Measurements from ENCODE around the gene OR8H2.
"Not testable (repeated sequence)": the region's sequence is repeated elsewhere in the genome, so short reads cannot be mapped to it uniquely, and the experiment has no call there.

Gene OR8H2, protein sequence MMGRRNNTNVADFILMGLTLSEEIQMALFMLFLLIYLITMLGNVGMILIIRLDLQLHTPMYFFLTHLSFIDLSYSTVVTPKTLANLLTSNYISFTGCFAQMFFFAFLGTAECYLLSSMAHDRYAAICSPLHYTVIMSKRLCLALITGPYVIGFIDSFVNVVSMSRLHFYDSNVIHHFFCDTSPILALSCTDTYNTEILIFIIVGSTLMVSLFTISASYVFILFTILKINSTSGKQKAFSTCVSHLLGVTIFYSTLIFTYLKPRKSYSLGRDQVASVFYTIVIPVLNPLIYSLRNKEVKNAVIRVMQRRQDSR

DNA sequence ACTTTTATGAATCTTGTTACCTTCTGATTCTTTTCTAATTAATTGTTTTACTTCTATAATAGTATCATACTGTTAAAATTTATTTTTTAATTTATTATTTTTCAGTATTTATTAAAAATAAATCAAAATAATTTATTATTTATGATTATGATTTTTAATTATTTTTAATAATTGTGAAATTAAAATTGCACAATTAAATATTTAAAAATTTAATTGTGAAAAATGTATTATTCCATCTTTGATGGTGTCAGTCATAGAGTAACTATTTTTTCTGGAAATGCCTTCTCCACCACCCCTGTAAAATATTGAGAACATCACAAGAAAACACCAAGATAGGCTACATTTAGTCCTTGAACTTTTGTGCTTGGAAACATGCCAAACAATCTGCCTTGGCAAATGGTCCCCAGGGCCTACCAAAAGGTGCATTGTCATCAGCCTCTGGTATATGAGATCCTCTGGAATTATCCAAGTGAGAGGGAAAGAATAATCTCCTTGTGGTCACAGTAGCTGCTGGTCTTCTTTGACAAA is at the start of gene OR8H2:
OR8H2 (plus strand) TSS at position 478 of the 528 bp plus-strand sequence. CDS start 1,356 bp downstream, outside the sequence.
- DNase-seq (ENCODE audit: low spot score) = no peak

DNA sequence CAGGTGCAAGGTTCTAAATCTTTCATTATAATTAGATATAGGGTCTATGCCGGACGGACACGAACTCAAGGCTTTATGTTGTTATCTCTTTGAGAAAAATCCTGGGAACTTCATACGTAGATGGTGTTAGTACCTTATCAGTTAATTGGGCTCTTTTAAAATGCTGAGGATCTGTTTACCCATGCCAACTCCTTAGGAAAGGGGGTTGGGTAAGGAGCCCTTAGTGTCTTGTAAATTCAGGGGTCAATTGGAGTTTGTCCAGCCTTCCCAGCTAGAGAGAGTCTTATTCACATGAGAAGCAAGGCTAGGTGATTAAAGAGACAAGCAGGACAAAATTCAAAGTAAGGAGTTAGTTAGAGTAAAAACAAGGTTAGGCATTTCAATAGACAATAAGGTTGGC is 47.1 kb upstream of the OR8H2 start:
- not testable (repeated sequence) for DNase-seq (ENCODE audit: low spot score)

DNA sequence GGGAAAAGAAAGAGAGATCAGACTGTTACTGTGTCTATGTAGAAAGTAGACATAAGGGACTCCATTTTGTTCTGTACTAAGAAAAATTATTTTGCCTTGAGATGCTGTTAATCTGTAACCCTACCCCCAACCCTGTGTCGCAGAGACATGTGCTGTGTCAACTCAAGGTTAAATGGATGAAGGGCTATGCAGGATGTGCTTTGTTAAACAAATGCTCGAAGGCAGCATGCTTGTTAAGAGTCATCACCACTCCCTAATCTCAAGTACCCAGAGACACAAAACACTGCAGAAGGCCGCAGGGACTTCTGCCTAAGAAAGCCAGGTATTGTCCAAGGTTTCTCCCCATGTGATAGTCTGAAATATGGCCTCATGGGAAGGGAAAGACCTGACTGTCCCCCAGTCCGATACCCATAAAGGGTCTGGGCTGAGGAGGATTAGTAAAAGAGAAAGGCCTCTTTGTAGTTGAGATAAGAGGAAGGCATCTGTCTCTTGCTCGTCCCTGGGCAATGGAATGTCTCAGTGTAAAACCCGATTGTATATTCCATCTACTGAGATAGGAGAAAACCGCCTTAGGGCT is 45.7 kb upstream of the OR8H2 start:
- not testable (repeated sequence) for DNase-seq (ENCODE audit: low spot score)

DNA sequence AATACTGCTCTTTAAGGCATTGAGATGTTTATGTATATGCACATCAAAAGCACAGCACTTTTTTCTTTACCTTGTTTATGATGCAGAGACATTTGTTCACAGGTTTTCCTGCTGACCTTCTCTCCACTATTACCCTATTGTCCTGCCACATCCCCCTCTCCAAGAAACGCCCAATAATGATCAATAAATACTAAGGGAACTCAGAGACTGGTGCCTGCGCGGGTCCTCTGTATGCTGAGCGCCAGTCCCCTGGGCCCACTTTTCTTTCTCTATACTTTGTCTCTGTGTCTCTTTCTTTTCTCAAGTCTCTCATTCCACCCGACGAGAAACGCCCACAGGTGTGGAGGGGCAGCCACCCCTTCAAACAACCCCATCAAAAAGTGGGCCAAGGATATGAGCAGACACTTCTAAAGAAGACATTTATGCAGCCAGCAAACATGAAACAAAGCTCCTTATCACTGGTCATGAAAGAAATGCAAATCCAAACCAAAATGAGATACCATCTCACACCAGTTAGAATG is 45.2 kb upstream of the OR8H2 start:
- DNase-seq (ENCODE audit: low spot score) = not testable (repeated sequence)

DNA sequence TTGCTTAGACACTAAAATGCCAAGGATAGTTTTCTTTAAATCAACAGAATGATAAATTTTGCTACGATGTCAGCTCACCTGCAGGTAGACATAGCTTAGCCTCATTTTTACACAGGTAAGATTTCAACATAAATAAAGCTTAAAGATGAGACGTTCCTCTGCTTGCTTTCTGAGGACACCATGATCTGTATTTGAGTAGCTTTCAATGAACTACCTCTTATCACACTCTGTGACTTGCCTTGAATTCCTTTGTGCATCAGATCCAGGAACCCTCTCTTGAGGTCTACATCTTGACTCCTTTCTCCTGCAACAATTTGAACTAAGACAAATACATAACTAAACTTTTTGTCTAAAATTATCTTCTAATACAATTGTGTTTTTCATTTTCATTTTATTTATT is 36.5 kb upstream of the OR8H2 start:
- DNase-seq (ENCODE audit: low spot score) = no peak

- no peak for DNase-seq (ENCODE audit: low spot score)
These were observed 13.8 kb upstream of the OR8H2 start for GRCh38 chr11:56089697-56090096.

GRCh38 chr11:56093008-56093407 is 10.5 kb upstream of the OR8H2 start, which contains the start of gene OR8I2:
Gene OR8I2, plus strand, starts transcription at chr11:56093308. Its CDS starts 0 bp downstream, at chr11:56093308.
- DNase-seq (ENCODE audit: low spot score) = no peak

DNA sequence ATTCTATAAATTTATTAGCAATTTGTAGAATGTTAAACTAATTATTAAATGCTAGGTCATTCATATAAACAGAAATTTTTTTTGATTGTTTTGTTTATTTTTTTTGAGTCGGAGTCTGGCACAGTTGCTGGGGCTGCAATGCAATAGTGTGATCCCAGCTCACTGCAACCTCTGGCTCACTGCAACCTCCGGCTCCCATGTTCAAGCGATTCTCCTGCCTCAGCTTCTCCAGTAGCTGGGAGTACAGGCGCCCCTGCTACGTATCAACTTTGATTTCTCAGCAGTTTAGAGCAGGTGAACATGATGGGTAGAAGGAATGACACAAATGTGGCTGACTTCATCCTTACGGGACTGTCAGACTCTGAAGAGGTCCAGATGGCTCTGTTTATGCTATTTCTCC is 18.6 kb downstream of the OR8H2 start, which contains the start of gene OR8H3:
OR8H3 (plus strand) TSS at position 301 of the 400 bp plus-strand sequence; CDS start at position 301, 0 bp downstream.
- DNase-seq (ENCODE audit: low spot score) = no peak

DNA sequence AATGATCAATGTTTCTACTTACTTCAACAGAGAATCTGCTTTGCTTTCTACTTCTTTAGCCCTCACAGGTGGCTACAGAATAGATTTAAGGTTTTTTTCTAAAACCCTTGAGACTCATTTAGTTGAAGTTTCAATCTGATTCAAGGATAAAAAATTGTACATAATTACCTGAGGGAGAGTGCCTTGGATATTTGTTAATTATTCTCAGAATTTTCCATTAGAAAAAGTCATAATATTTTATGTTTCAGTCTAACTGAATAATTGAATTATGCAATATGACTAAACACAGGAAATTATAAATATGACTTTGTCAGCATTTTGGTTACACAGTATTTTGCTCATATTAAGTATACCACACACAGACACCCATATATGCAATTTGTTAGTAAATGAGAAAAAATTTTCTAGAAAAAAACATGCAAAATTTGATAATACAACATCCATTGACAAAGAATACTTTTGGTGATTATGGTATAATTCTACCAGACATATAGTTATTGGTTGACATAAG is 36.7 kb downstream of the OR8H2 start, which contains the start of gene OR8J3:
OR8J3 (minus strand) TSS at position 51 of the 511 bp plus-strand sequence. CDS start 2,483 bp downstream, outside the sequence.
- DNase-seq (ENCODE audit: low spot score) = no peak

DNA sequence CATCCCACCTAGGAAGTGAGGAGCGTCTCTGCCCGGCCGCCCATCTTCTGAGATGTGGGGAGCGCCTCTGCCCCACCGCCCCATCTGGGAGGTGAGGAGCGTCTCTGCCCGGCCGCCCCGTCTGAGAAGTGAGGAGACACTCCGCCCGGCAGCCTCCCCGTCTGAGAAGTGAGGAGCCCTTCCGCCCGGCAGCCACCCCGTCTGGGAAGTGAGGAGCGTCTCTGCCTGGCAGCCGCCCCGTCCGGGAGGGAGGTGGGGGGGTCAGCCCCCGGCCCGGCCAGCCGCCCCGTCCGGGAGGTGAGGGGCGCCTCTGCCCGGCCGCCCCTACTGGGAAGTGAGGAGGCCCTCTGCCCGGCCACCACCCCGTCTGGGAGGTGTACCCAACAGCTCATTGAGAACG is 40.2 kb downstream of the OR8H2 start:
- not testable (repeated sequence) for DNase-seq (ENCODE audit: low spot score)

DNA sequence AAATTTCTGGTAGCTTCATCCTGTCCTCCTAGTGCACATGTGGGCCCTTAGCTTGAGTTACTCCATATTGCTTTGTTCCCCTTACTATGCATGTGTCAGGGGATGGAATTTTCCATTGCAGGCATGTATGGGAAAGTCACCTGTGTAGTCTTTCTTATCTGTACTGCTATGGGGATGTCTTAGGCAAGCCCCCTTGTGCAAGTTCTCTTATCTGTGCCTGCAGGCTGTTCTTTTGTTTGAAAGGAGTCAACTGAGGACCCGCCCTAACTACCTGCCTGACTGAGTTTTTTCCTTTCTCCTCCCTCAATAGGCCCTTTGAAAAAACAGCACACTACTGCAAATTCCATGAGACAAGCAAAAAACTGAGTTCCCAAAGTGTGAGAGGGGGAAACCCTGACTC is 47.9 kb downstream of the OR8H2 start:
- no peak for DNase-seq (ENCODE audit: low spot score)

DNA sequence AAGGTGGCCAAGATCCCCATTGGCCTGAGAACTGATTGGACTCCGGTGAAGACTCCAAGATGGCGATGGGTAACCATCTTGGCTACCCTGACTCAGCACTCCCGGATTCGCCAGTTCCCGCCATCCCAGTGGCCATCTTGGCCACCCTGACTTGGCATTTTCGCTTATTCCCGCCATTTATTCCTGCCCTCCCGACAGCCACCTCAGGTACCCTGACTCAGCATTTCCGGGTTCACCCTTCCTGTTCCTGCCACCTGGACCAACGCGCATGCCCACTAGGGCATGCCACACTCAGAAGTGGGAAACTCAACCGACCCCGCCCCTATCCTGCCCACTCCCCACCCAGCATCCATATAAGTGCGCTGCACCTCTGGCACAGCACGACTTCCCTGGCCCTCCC is 48.8 kb downstream of the OR8H2 start:
- no peak for DNase-seq (ENCODE audit: low spot score)
